ENCODE results near the gene KIT.

KIT gene

DNA sequence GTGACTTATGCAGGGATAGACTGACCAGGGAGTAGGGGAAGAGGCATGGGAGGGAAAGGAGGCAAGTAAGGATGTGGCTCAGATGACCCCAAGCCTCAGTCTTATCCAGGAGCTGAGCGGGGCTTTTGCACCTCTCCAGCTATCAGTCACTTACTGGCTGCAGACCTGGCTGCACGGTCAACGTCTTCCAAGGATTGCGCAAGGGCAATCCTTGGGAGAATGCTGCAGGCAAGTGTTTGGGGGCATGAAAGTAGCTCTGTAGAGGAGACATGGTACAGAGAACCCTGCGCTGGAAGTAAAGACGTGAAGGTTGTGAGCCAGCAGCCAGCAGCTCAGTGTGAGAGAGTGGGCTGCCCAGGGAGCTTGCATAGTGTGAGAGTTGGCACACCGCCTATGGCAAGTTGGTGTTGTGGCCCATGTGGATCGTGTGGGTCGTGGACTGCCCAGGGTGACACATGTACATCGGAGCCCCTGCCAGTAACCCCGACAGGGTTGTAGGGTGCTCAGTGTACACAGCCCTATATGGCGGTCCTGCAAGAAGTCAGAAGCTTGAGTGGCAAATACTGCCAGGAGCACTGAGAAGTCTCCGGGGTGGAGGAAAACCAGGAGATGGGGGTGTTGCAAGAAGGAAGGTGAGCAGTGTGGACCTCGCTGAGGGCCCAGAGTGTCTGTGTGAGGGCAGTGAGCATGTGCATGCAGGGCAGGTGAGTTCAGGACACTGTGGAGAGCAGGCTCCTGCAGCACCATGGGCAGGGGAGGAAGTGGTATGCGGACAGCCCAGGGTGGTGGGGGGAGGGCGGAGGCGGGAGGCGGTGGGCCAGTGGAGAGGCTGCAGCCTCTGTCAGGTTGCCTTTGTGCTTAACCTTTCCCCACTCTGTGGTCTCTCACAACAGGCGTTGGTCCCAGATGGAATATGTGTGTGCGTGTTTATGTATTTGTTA is 50.9 kb downstream of the KIT start:
- no peak for DNase-seq

DNA sequence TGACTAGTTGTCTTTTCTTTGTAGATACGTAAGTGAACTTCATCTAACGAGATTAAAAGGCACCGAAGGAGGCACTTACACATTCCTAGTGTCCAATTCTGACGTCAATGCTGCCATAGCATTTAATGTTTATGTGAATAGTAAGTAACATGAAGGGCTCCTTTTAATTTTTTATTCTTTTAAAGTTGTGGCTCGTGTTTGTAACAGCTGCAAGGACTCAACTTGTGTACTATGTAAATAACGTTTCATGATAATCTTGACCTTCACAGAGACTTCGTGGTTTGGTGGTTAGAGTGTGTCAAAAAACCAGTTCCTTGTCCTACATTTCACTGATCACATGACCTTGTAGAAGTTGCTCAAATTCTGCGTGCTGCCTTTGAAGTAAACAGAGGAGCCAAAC is 51.6 kb downstream of the KIT start:
- no peak for DNase-seq

DNA sequence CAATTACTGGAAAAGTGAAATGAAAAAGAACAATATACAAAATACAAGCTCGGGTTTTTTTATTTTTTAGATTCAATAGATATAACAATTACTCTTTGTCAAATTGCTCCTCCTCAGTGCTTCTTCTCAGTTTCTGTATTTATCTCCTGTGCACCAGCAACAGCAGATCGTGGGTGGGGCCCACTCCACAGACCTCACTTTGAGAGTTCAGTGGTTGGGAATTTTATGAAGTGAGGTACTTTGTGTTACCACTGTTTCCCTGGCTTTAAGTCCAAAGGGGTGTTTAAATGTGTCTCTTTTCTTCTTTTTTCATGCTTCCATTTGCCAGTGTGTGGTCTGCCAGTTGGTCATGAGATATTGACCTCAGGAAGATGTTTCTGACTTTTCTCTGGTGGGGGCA is 54.4 kb downstream of the KIT start:
- no peak for DNase-seq

DNA sequence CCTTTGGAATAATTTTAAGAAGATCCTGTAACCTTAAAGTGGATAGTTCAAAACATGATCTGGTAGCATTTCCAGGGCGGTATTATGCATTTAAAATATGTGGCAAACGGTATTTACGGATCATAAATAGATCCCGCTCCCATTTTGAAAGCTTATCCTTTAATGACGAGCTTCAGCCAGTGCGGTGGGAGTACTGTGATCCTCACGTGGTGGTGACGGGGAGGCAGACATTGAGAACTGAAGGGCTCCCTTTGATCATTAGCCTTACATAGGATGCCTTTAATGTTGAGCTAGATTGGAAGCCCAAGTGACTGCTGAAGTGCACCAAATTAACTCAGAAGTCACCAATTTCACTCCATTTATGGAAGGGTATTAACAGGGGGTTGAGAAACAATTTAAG is 56.9 kb downstream of the KIT start:
- DNase-seq = no peak

DNA sequence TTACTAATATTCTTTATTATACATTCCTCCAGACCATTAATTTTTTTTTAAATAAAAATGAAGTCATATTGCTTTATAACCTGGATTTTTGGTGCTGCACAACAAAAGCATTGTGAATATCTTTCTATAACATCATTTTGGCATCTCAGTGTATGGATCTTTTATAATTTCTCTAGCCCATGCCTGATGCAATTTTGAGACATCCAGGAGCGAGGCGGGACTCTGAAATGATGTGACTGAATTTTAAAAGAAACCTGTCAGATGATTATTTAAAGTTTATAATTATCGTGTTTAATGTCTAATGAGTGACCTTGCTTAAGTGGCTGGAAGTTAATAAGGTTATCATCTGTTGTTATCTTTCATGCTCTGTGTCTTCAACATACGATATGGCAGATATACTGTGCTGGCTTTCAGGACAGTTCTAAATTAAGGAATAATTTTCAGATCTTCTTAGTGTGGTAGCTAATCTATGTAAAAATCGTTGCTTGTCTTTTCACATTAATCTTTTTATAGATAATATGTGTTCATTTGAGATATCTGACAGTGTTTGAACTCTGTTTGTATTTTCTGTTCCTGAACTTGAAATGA is 58.8 kb downstream of the KIT start:
- DNase-seq = no peak

DNA sequence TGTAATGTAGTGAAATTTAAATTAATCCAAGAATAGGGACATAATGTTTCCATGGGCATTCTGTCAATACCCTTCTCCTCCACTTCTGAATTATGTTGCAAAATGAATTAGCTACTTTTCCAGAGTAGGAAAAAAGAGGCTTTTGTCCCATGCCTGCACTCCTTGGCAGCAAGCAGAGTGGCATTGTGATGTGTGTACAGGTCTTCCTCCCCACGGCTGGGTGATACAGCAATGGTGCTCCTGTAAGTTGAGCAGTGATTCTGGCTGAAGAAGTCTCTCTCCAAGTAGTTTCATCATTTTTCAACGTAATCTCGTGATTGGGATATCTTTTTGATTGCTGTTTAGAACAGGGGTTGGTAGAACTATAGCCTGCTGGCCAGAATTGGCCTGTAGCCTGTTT is 59.9 kb downstream of the KIT start:
- DNase-seq = no peak

DNA sequence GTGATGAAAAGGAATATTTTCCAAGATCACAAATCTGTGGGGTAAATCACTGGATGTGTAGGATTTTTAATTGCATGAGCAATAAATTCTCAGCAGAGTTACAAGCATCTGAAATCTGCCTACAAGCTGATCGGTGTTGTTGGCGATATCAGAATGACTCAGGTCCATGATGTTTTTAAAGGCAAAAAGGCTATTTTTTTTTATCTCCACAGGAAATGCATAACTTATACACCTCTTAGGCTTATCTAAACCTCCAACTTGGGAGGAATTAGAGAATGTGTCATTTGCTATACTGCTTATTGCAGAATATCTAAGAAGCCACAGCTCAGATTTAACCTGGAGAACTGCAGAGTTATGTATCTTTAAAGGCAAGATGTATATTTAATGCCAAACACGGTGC is 61.6 kb downstream of the KIT start:
- DNase-seq = no peak

DNA sequence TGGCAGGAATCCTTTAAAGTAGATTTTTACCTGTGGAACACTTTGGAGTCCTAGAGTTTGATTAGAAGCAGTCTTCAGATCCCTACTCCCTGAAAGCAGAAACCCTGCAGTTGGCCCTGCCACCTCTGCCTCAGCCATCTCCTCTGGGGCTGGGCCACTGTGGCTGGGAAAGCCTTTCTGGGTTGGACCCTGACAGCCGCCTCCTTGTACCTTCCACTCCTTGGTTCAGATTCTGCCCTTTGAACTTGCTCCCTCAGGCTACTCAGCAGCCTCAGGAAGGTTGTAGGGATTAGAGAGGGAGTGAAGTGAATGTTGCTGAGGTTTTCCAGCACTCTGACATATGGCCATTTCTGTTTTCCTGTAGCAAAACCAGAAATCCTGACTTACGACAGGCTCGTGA is 65.5 kb downstream of the KIT start:
- DNase-seq = no peak

DNA sequence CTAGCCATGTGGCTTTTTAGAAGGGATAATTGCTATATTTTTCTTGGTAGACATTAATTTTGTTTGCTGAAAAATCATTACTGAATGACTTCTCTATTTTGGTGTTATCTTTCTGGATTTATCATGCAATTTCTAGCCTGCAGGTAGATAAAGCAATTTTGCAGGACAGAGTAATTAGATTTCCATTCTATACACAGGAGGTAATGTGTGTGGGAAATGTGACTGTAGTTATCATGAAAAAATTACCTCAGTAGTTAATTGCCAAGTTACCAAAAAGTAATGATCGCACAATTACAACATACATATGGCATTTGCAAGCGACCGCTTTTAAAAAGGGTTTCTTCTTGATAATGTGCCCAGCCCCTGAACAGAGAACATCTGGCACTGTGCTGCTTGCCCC is 66.1 kb downstream of the KIT start:
- DNase-seq = no peak

DNA sequence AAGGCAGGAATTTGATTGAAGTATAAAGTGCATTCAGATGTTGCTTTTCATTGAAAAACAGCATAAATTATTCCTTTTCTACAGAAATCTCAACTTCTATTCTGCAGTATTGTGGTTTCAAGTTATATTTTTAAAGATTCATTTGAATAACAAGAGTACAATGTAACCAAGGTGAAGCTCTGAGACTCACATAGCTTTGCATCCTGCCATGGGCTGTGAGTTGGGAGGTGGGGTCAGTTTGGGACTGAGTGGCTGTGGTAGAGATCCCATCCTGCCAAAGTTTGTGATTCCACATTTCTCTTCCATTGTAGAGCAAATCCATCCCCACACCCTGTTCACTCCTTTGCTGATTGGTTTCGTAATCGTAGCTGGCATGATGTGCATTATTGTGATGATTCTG is 69.2 kb downstream of the KIT start:
- no peak for DNase-seq

DNA sequence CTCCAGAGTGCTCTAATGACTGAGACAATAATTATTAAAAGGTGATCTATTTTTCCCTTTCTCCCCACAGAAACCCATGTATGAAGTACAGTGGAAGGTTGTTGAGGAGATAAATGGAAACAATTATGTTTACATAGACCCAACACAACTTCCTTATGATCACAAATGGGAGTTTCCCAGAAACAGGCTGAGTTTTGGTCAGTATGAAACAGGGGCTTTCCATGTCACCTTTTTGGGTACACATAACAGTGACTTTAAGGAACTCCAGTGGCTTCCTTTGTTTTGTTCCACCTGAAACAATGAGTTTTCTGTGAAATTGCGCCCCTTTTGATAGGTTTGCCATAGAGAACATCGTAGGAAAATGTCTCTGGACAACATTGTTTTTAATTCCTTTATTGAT is 69.6 kb downstream of the KIT start:
- no peak for DNase-seq

DNA sequence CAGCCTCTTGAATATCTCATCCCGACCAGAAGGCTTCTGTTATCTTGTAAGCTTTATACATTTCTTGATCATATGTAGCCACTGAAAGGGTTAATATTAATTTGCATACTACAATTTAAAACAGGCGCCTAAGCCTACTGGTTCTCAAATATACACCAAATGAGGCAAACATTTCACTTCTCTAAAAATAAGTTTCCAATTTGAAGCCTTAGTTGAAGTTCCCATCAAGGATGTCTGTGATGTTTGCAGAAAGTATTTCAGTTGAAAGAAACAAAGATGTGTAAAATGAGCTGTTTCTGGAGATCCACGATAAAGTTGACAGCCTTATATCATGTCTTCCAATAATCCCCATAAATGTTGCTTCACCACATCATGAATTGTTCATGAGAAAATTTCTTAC is 70.6 kb downstream of the KIT start:
- no peak for DNase-seq

DNA sequence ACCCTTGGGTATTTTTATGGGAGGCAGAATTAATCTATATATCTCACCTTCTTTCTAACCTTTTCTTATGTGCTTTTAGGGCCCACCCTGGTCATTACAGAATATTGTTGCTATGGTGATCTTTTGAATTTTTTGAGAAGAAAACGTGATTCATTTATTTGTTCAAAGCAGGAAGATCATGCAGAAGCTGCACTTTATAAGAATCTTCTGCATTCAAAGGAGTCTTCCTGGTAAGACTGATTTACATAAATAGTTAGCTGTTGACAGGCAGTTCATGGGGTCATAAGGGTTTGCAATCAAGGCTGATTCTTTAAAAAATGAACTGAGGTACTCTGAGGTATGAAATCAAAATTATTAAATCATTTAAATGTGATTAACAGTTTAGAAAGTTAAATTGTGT is 71.5 kb downstream of the KIT start:
- no peak for DNase-seq

DNA sequence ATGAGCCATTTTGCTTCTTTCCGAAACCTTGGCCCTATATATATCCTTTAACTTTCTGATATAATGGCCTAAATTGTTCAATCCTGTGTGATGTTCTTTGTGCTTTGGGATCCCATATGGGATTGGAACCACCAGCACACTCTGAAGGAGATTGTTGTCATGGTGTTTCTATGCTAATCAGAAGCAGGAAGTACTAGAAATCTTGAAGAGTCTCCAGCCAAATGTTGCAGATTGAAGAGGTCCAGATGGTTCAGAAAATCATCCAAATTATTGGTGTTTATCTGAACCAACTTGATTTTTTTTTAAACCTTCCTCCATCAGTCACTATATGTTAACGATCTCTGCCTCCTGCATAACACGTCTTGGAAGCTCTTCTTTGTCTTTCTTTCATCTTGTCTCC is 72.8 kb downstream of the KIT start:
- no peak for DNase-seq

DNA sequence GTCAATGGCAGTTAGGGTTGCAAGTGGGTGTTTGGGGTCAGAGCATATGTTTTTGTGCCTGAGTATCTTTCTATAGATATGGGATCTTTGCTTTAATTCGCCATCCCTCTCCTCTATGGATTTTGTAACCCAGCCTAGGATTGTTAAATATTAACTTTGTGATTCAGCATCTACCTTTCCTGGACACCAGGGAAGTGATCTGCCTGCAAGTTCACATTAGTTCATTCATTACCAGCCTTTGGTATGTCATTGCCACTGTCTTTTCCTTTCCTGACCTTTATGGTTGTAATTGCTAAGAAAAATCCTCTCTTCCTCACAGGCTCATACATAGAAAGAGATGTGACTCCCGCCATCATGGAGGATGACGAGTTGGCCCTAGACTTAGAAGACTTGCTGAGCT is 73.8 kb downstream of the KIT start:
- no peak for DNase-seq

DNA sequence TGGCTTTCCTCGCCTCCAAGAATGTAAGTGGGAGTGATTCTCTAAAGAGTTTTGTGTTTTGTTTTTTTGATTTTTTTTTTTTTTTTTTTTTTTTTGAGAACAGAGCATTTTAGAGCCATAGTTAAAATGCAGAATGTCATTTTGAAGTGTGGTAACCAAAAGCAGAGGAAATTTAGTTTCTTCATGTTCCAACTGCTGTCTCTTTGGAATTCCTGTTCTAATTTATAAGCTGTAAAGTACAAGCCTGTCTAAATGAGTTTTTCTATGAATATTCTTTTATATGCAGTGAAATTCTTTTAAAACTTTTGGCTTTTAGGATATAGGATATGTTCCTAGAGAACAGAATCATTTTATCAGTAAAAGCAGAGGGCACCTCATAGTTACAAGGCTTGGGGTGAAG is 74.2 kb downstream of the KIT start:
- no peak for DNase-seq

DNA sequence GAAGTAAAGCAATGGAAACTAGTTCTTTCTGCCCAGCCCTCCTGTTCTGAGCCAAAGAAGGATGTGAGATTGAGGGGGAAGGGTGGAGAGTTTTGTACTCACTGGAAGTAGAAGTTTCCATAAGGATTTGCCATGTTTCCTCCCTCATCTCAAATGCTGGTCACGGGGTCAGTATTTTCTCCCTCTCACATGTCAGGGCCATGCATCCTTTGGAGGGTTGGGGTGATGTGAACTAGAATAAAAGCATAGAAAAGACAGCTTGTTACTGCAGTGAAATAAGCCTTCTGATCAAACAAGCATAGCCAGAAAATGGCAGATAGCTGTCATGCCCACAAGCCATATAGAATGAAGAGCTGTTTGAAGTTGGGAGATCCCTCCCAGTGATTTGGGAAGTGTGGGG is 79.7 kb downstream of the KIT start:
- no peak for DNase-seq

DNA sequence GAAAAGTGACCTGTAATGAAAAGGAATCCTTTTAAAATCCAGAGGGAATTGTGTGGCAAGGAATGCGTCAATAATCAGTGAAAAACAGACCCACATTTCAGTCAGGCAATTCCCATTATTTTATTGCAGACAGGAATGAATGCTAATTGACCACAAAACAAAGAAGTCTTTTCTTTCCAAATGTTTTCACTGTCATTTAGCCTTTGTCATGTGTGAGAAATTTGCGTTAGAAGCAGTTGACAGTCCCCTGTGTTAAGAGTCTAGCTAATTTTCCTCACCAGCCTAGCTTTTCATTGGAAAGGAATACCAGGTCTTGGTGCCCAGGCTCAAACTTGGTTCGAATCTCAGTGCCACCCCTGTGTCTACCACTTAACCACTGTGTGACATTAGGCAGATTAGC is 83.4 kb downstream of the KIT start:
- DNase-seq = no peak

DNA sequence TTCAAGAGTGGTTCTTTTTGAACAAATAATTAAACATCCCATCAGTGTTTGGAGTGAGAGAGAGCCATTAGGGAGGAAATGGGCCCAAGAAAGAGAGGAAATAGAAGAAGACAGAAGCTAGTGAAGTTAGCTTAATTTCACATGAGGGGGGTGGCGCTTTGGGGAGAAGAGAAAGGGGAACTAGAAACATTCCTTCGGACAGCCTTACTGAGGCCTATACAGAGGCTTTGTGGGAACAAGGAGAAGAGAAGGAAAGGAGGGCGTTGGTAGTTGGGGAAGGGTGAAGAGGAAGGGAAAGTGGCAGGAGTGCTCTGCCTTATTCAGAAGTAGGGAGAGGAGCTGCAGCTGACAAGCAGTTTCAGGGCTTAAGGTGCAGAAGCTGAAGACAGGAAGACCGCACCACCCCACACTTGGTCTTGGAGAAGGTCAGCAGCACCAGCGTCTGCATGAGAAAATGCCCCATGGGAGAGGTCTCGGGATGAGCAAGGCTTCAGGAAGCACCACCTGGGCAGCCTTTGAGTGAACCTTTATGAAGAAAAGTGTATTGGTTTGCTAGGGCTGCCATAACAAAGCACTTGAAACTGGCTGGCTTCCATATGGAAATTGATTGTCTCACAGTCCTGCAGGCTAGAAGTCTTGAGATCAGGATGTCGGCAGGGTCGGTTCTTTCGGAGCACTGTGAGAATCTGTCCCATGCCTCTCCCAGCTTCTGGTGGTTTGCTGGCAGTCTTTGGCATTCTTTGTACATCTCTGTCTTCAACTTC is 85.1 kb downstream of the KIT start:
- DNase-seq = no peak

DNA sequence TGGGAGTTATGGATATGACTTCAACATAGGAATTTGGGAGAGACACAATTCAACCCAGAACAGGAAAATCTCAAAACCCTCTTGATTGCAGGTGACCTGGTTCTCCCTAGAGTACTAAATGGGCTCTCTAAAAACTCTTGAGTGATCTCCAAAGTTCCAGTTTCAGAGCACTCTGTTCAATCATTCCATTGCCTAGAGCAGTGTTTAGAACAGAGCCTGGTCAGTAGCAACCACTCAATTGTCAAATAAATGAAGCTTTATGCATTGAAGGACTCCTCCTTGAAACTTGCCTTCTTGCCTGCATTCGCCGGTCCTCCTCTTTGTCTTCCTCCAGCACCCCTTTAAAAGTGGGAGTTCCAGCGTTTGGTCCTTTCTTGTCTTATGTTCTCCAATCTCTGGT is 85.8 kb downstream of the KIT start:
- DNase-seq = no peak

DNA sequence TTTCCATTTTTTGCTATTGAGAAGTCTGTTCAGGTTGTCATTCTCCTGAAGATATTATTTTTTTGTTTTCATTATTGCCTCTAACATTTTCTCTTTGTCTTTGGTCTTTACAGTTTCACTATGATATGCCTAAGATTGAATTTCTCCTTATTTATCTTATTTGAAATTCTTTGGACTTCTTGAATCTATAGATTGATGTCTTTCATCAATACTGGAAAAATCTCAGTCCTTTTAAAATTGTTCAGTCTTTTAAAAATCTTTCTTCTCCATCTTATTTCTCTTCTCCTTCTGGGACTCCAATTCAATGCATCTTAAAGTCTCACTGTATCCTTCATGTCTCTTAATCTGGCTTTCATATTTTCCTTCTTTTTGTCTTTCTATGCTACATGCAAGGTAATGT is 86.7 kb downstream of the KIT start:
- DNase-seq = no peak

DNA sequence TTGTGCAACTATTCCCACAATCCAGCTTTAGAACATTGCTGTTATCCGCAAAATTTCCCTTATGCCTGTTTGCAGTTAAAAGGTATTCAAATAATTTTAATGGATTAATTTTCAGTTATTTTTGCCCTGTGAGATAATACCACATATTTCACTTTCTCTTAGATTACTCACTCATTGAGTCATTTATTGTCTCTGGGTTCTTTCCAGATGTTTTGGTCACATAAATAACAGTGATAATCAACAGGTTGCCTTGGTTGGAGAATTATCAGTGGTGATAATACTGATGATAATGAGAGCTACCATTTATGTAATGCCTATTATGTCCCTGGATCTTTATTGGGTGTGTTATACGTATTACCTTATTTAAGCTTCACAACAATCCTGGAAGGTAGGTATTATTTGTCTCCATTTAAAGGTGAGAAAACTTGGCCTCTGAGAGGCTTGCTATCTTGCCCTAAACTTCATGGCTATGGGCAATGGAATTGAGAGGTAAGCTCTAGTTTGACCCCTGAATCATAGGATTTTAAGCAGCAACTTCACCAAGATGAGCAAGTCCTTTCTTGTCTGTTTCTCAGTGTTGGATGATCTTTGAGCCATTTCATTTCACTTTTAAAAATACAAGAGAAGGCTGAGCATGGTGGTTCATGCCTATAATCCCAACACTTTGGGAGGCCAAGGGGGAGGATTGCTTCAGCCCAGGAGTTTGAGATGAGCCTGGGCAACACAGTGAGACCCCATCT is 87.4 kb downstream of the KIT start:
- DNase-seq = no peak

DNA sequence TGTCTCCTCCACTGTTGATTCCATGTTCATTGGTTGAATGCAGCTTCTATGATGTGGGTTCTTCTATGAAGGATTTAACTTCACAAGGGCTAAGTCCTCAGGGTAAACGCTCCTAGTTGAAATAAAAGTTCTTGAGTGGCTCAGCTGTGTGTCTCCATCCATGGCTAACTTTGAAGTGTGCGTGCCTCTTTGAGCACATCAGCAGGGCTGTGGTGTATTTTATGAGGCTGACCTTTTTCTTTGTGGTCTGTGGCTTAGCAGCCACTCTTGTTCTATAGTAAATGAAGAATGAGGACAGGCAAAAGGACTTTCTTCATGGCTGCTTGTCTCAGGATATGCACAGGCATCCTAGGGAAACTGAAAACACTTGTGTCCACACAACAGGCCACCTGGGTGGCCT is 88.5 kb downstream of the KIT start:
- DNase-seq = no peak
